OCI-LY1 (cell line): ENCODE measurements around the gene NINJ2.

ENCODE experiments used
- EZH2 ChIP-seq: fragments of 200-600 bp; sonication (generic), shearing (Covaris generic); IDR thresholded peaks from 2 replicates; pipeline ENCODE4 v1.8.0; 2017; ENCODE audit warnings: borderline replicate concordance, mixed run types, mild to moderate bottlenecking, antibody characterized with exemption, low read length, moderate library complexity, mixed read lengths
- TF ChIP-seq, protein P1 (sequence below): fragments of 200-600 bp; sonication (generic), shearing (Covaris generic); IDR thresholded peaks from 2 replicates; pipeline ENCODE4 v1.5.1; 2017; ENCODE audit warnings: mild to moderate bottlenecking, antibody characterized with exemption, low read length, moderate library complexity, mixed read lengths

DNA sequence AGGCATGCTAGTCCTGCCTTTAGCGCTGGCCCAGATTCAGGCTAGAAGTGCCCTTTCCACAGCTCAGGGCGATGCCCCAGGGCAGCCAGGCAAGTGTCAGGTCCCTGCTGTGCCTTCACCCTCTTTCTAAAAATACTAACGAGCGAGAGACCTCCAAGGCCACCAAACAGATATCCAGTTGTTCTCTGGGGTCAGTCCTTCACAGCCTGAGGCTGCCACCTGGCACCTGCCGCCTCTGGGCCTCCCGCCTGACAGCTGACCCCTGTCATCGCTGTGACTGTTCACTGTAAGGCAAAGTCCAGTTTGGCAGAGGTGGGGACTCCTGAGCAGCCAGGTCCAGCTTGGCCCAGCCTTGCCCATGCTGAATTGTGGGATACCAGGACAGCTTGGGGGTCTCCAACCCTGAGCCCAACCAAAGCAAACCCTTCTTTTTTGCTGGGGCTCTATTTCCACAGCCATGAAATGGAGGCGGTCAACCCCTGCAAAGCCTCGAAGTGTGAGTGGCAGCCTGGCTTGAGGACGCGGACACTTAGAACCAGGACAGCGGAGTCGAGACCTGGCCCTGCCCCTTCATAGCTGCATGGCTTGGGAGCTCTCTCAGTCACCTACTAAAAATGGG, 79.9 kb downstream of the NINJ2 start:
- TF ChIP-seq, protein P1, sequence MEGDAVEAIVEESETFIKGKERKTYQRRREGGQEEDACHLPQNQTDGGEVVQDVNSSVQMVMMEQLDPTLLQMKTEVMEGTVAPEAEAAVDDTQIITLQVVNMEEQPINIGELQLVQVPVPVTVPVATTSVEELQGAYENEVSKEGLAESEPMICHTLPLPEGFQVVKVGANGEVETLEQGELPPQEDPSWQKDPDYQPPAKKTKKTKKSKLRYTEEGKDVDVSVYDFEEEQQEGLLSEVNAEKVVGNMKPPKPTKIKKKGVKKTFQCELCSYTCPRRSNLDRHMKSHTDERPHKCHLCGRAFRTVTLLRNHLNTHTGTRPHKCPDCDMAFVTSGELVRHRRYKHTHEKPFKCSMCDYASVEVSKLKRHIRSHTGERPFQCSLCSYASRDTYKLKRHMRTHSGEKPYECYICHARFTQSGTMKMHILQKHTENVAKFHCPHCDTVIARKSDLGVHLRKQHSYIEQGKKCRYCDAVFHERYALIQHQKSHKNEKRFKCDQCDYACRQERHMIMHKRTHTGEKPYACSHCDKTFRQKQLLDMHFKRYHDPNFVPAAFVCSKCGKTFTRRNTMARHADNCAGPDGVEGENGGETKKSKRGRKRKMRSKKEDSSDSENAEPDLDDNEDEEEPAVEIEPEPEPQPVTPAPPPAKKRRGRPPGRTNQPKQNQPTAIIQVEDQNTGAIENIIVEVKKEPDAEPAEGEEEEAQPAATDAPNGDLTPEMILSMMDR: no peak
- no peak for TF ChIP-seq EZH2
